IMR-90 (cell line): ENCODE measurements around the gene ELSPBP1. TPM values are rescaled to one million over a fixed set of nuclear protein-coding genes. Genes with fewer than 3 reads are reported as not detected.

Experiments
- ATAC-seq: fragments of 200-7000 bp; cut with Tn5 transposase; 2 replicates; pipeline ENCODE4 v1.9.1; 2020; ENCODE audit warnings: low read depth, mild to moderate bottlenecking, moderate library complexity
- BruUV-seq: library from RNA; stranded (reverse); fragments of 400-500 nt; replicated peaks from 2 replicates; lab custom pipeline; 2021; lab: Mats Ljungman, UMichigan
- CTCF ChIA-PET: fragments of 300-600 bp; formaldehyde crosslinking; extraction: SDS; loops from one replicate; lab custom pipeline; 2021; ENCODE audit warnings: antibody characterized with exemption; lab: Yijun Ruan, JAX
- POLR2A ChIA-PET: fragments of 300-600 bp; sonication (Branson Sonifier 250); formaldehyde crosslinking; loops from one replicate; lab custom pipeline; 2022; ENCODE audit warnings: antibody characterized with exemption; ENCODE audit not compliant: unreplicated experiment; lab: Charles Lee
- DNase-seq: peaks from one replicate; pipeline ENCODE4 v3.0.0; 2013
- H2AFZ ChIP-seq: replicated peaks from 2 replicates; pipeline ENCODE3; 2013; ENCODE audit warnings: low read length, mild to moderate bottlenecking; ENCODE audit not compliant: poor library complexity
- H2AK5ac ChIP-seq: 2 replicates; pipeline ENCODE4 v1.6.1; 2013; ENCODE audit warnings: low read depth, low read length, inconsistent platforms
- H2AK9ac ChIP-seq: replicated peaks from 2 replicates; pipeline ENCODE3; 2013; ENCODE audit warnings: mild to moderate bottlenecking, low read depth, low read length, moderate library complexity; ENCODE audit not compliant: poor library complexity
- H2BK120ac ChIP-seq: 2 replicates; pipeline ENCODE4 v1.6.1; 2013; ENCODE audit warnings: low read depth, low read length, inconsistent platforms
- H2BK15ac ChIP-seq: 3 replicates; pipeline ENCODE4 v1.6.1; 2013; ENCODE audit warnings: low read depth, low read length, inconsistent platforms
- H2BK20ac ChIP-seq: 2 replicates; pipeline ENCODE4 v1.6.1; 2013; ENCODE audit warnings: low read depth, mild to moderate bottlenecking, inconsistent platforms, low read length, moderate library complexity
- H2BK5ac ChIP-seq: 2 replicates; pipeline ENCODE4 v1.6.1; 2013; ENCODE audit warnings: mild to moderate bottlenecking, low read depth, low read length, inconsistent platforms; ENCODE audit not compliant: poor library complexity, severe bottlenecking
- H3K14ac ChIP-seq: replicated peaks from 2 replicates; pipeline ENCODE4 v1.6.1; 2013; ENCODE audit warnings: low read depth, low read length, inconsistent platforms
- H3K18ac ChIP-seq: 2 replicates; pipeline ENCODE4 v1.6.1; 2013; ENCODE audit warnings: low read depth, low read length, control low read depth
- H3K23ac ChIP-seq: 2 replicates; pipeline ENCODE4 v1.6.1; 2013; ENCODE audit warnings: low read depth, low read length, inconsistent platforms
- H3K27ac ChIP-seq: 2 replicates; pipeline ENCODE4 v1.5.1; 2013; ENCODE audit warnings: mild to moderate bottlenecking, control low read depth, low read length; ENCODE audit not compliant: insufficient read depth
- H3K27me3 ChIP-seq: 2 replicates; pipeline ENCODE4 v1.6.1; 2013; ENCODE audit warnings: low read length; ENCODE audit not compliant: control insufficient read depth, insufficient read depth
- H3K36me3 ChIP-seq: 2 replicates; pipeline ENCODE4 v1.6.1; 2013; ENCODE audit warnings: low read length, mixed read lengths; ENCODE audit not compliant: control insufficient read depth, insufficient read depth
- H3K4ac ChIP-seq: 2 replicates; pipeline ENCODE4 v1.6.1; 2013; ENCODE audit warnings: low read depth, low read length, inconsistent platforms
- H3K4me1 ChIP-seq: 2 replicates; pipeline ENCODE4 v1.6.1; 2013; ENCODE audit warnings: low read length, mixed read lengths; ENCODE audit not compliant: control insufficient read depth, insufficient read depth
- H3K4me2 ChIP-seq: 2 replicates; pipeline ENCODE4 v1.6.1; 2013; ENCODE audit warnings: low read depth, mild to moderate bottlenecking, control low read depth, low read length, moderate library complexity
- H3K4me3 ChIP-seq: 2 replicates; pipeline ENCODE4 v1.5.1; 2013; ENCODE audit warnings: low read depth, mild to moderate bottlenecking, control low read depth, low read length, moderate library complexity; ENCODE audit not compliant: insufficient read depth
- H3K56ac ChIP-seq: 2 replicates; pipeline ENCODE4 v1.6.1; 2013; ENCODE audit warnings: low read length, inconsistent platforms; ENCODE audit not compliant: insufficient read depth; ENCODE audit errors: extremely low read depth
- H3K79me1 ChIP-seq, 2 experiments: 2 replicates each; pipeline ENCODE4 v1.6.1; 2013; ENCODE audit warnings: low read length in 2 of 2, inconsistent platforms in 1 of 2, low read depth in 1 of 2
- H3K9ac ChIP-seq: 2 replicates; pipeline ENCODE4 v1.6.1; 2013; ENCODE audit warnings: low read depth, low read length, control low read depth
- H3K9me1 ChIP-seq: 2 replicates; pipeline ENCODE4 v1.6.1; 2013; ENCODE audit warnings: low read length, inconsistent platforms; ENCODE audit not compliant: insufficient read depth
- H3K9me3 ChIP-seq: 2 replicates; pipeline ENCODE4 v1.6.1; 2013; ENCODE audit warnings: low read length; ENCODE audit not compliant: control insufficient read depth, insufficient read depth
- H4K20me1 ChIP-seq: 2 replicates; pipeline ENCODE4 v1.6.1; 2013; ENCODE audit warnings: low read length, inconsistent platforms; ENCODE audit not compliant: insufficient read depth
- H4K5ac ChIP-seq: 2 replicates; pipeline ENCODE4 v1.6.1; 2013; ENCODE audit warnings: mild to moderate bottlenecking, low read depth, low read length, control low read depth
- H4K8ac ChIP-seq, 2 experiments: 2 replicates each; pipeline ENCODE4 v1.6.1; 2013; ENCODE audit warnings: low read depth in 2 of 2, low read length in 2 of 2, control low read depth in 1 of 2, inconsistent platforms in 1 of 2
- H4K91ac ChIP-seq: 2 replicates; pipeline ENCODE4 v1.6.1; 2013; ENCODE audit warnings: low read depth, low read length, inconsistent platforms; ENCODE audit not compliant: insufficient read depth
- BHLHE40 ChIP-seq: fragments of 150-350 bp; IDR thresholded peaks from 2 replicates; pipeline ENCODE4 v1.6.1; 2016; ENCODE audit warnings: mild to moderate bottlenecking, low read depth, low read length
- CEBPB ChIP-seq: IDR thresholded peaks from 2 replicates; pipeline ENCODE4 v1.6.1; 2012; ENCODE audit warnings: low read depth, low read length, improper control_type of control experiment
- FOS ChIP-seq: fragments of 150-350 bp; IDR thresholded peaks from 2 replicates; pipeline ENCODE4 v1.6.1; 2016; ENCODE audit warnings: low read depth, low read length
- MAFK ChIP-seq: IDR thresholded peaks from 2 replicates; pipeline ENCODE4 v1.6.1; 2012; ENCODE audit warnings: low read depth, low read length, improper control_type of control experiment
- MAZ ChIP-seq: IDR thresholded peaks from 2 replicates; pipeline ENCODE4 v1.6.1; 2012; ENCODE audit warnings: low read depth, mild to moderate bottlenecking, low read length, improper control_type of control experiment, moderate library complexity, borderline replicate concordance
- MXI1 ChIP-seq: IDR thresholded peaks from 2 replicates; pipeline ENCODE4 v1.6.1; 2012; ENCODE audit warnings: low read depth, mild to moderate bottlenecking, low read length, moderate library complexity, borderline replicate concordance
- NFE2L2 ChIP-seq: fragments of 150-350 bp; IDR thresholded peaks from 2 replicates; pipeline ENCODE4 v1.6.1; 2016; ENCODE audit warnings: low read depth, mild to moderate bottlenecking, low read length
- RAD21 ChIP-seq: IDR thresholded peaks from 2 replicates; pipeline ENCODE4 v1.6.1; 2012; ENCODE audit warnings: low read length, improper control_type of control experiment
- RCOR1 ChIP-seq: IDR thresholded peaks from 2 replicates; pipeline ENCODE4 v1.6.1; 2012; ENCODE audit warnings: mild to moderate bottlenecking, low read length, improper control_type of control experiment; ENCODE audit not compliant: insufficient replicate concordance
- RFX5 ChIP-seq: IDR thresholded peaks from 2 replicates; pipeline ENCODE4 v1.8.0; 2012; ENCODE audit warnings: low read depth, mild to moderate bottlenecking, low read length, moderate library complexity
- WGBS, 2 experiments: methylation state at CpG; one replicate each; pipeline versions ENCODE4 v1.1.5 to v1.1.7; 2013; ENCODE audit warnings: missing lambda C conversion rate in 2 of 2; ENCODE audit not compliant: insufficient read length in 1 of 2; ENCODE audit errors: extremely low coverage in 2 of 2; 5-methylcytosine and 5-hydroxymethylcytosine counted together
- dilution Hi-C: fragments of 300-500 bp; cut with HindIII; formaldehyde crosslinking; loops from one replicate; pipeline ENCODE4 v1.14.3; 2018; ENCODE audit warnings: low sequenced_read_pairs; ENCODE audit not compliant: unreplicated experiment
- in situ Hi-C: fragments of 300-500 bp; cut with MboI; formaldehyde crosslinking; loops from 3 replicates; pipeline ENCODE4 v1.14.3; 2019; ENCODE audit warnings: low sequenced_read_pairs, inconsistent platforms, mixed read lengths
- intact Hi-C: fragments of 100-400 bp; cut with micrococcal nuclease; formaldehyde crosslinking; loops from 2 replicates; pipeline ENCODE4 v1.10.0; 2022
- polyA plus RNA-seq, 3 experiments: library from polyadenylated mRNA; depleted of rRNA; stranded (reverse); fragments of >200 nt; gene quantifications; 2 replicates each; pipeline ENCODE4 v1.2.3, GENCODE V29; 2012; ENCODE audit warnings: low replicate concordance in 1 of 3
- total RNA-seq: library from RNA; depleted of rRNA; stranded (reverse); fragments of >200 nt; gene quantifications from 2 replicates; pipeline ENCODE4 v1.2.3, GENCODE V29; 2012
- TF ChIP-seq, protein P1 (sequence below): fragments of 150-350 bp; IDR thresholded peaks from 2 replicates; pipeline ENCODE4 v1.6.1; 2017; ENCODE audit warnings: mild to moderate bottlenecking, antibody characterized with exemption, low read length, low read depth
- TF ChIP-seq, protein P2 (sequence below): conservative IDR thresholded peaks from 2 replicates; pipeline ENCODE4 v1.5.1; 2012; ENCODE audit warnings: mild to moderate bottlenecking, low read depth, low read length, improper control_type of control experiment
- TF ChIP-seq, protein P3 (sequence below): fragments of 150-350 bp; IDR thresholded peaks from 2 replicates; pipeline ENCODE4 v1.6.1; 2016; ENCODE audit warnings: low read depth, mild to moderate bottlenecking, low read length, moderate library complexity, borderline replicate concordance

Gene ELSPBP1
- total and polyA plus RNA-seq, 2 of the 4 experiments (the other 2 are of a cell fraction): not detected

DNA sequence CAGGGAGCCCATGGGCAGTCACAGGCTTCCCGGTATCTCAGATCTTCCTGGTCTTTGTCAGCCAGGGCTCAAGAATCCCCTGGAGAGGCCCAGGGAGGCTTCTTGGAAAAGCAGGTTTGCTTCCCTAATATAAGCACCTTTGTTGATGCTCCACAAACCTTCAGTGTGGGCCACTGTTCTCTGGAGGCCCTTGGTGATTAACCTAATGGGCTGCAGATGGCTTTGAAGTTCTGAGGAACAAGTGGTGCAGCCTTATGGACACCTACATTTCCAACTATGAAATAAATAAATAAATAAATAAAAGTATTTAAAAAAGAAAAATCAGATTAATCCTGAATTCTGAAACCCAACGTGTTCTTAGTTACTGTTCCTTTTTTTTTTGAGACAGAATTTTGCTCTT, 2.4 kb upstream of the ELSPBP1 start, which contains the start of gene BSPH1:
TSS of gene BSPH1 (minus strand) at position 101 of the 400 bp plus-strand sequence. CDS start at position 12, 89 bp downstream.
- Histone ChIP-seq H3K9me3 (no peaks in the 10 kb centered on the region), H3K36me3 (no peaks in the 10 kb centered on the region), H3K23ac (no peak within 1 kb of the TSS), H3K4me3 (no peak within 1 kb of the TSS), H3K27ac (no peak within 1 kb of the TSS), H2BK15ac (no peak within 1 kb of the TSS), H3K14ac (no peak within 1 kb of the TSS), H2BK5ac (no peak within 1 kb of the TSS), H3K79me1 (no peaks in the 10 kb centered on the region), H2BK20ac (no peak within 1 kb of the TSS), H3K18ac (no peak within 1 kb of the TSS), H3K56ac (no peak within 1 kb of the TSS), H3K4me1 (no peaks in the 10 kb centered on the region), H3K9me1 (no peaks in the 10 kb centered on the region), H2AK5ac (no peak within 1 kb of the TSS), H3K27me3 (peaks cover 3% of the 10 kb centered on the region; the same call in 1 of the 2 replicates), H4K20me1 (no peaks in the 10 kb centered on the region), H3K9ac (no peak within 1 kb of the TSS), H4K91ac (no peak within 1 kb of the TSS), H2BK120ac (no peak within 1 kb of the TSS), H3K4ac (no peak within 1 kb of the TSS), H2AK9ac (no peak within 1 kb of the TSS), H4K5ac (no peak within 1 kb of the TSS), H2AFZ (no peak within 1 kb of the TSS), H3K4me2 (no peak within 1 kb of the TSS), H4K8ac (no peak within 1 kb of the TSS)
- WGBS, 2 experiments: no CpG with 5 or more reads among the region's 2 CpGs
- ChIA-PET POLR2A (no interaction called here), CTCF (no interaction called here)
- DNase-seq: no peak
- ATAC-seq: no peak
- no TSS peak for BruUV-seq
- in situ Hi-C loops (no loop called here), dilution Hi-C loops (no loop called here), intact Hi-C loops (no loop called here)
- TF ChIP-seq CEBPB (no peak), NFE2L2 (no peak), RFX5 (no peak), MXI1 (no peak), BHLHE40 (no peak), FOS (no peak), RAD21 (no peak), MAFK (no peak), RCOR1 (no peak), MAZ (no peak)
- TF ChIP-seq, protein P1, sequence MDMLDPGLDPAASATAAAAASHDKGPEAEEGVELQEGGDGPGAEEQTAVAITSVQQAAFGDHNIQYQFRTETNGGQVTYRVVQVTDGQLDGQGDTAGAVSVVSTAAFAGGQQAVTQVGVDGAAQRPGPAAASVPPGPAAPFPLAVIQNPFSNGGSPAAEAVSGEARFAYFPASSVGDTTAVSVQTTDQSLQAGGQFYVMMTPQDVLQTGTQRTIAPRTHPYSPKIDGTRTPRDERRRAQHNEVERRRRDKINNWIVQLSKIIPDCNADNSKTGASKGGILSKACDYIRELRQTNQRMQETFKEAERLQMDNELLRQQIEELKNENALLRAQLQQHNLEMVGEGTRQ: no peak
- TF ChIP-seq, protein P2, sequence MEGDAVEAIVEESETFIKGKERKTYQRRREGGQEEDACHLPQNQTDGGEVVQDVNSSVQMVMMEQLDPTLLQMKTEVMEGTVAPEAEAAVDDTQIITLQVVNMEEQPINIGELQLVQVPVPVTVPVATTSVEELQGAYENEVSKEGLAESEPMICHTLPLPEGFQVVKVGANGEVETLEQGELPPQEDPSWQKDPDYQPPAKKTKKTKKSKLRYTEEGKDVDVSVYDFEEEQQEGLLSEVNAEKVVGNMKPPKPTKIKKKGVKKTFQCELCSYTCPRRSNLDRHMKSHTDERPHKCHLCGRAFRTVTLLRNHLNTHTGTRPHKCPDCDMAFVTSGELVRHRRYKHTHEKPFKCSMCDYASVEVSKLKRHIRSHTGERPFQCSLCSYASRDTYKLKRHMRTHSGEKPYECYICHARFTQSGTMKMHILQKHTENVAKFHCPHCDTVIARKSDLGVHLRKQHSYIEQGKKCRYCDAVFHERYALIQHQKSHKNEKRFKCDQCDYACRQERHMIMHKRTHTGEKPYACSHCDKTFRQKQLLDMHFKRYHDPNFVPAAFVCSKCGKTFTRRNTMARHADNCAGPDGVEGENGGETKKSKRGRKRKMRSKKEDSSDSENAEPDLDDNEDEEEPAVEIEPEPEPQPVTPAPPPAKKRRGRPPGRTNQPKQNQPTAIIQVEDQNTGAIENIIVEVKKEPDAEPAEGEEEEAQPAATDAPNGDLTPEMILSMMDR: no peak
- TF ChIP-seq, protein P3, sequence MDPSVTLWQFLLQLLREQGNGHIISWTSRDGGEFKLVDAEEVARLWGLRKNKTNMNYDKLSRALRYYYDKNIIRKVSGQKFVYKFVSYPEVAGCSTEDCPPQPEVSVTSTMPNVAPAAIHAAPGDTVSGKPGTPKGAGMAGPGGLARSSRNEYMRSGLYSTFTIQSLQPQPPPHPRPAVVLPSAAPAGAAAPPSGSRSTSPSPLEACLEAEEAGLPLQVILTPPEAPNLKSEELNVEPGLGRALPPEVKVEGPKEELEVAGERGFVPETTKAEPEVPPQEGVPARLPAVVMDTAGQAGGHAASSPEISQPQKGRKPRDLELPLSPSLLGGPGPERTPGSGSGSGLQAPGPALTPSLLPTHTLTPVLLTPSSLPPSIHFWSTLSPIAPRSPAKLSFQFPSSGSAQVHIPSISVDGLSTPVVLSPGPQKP: no peak
